Muscle layer of duodenum (tissue), 2 donors: ENCODE results near the gene BTNL3.
A peak's percentile ranks its signal among the peaks of the same experiment; 100 is the strongest.

ENCODE experiments used
- H3K27ac ChIP-seq: one replicate; pipeline ENCODE4 v1.7.0; 2013; ENCODE audit warnings: mild to moderate bottlenecking, low read length
- H3K27me3 ChIP-seq: one replicate; pipeline ENCODE4 v1.7.0; 2013; ENCODE audit warnings: low read depth, mild to moderate bottlenecking, control low read depth, low read length
- H3K36me3 ChIP-seq, 2 donors: one replicate each; pipeline ENCODE4 v1.7.0; 2013; ENCODE audit warnings: low read length in 2 of 2, control low read depth in 1 of 2, mild to moderate bottlenecking in 1 of 2; ENCODE audit not compliant: insufficient read depth in 2 of 2, control insufficient read depth in 1 of 2
- H3K4me1 ChIP-seq, 2 donors: one replicate each; pipeline ENCODE4 v1.7.0; 2013; ENCODE audit warnings: low read length in 2 of 2, mild to moderate bottlenecking in 2 of 2, control low read depth in 1 of 2, moderate library complexity in 1 of 2; ENCODE audit not compliant: insufficient read depth in 2 of 2, control insufficient read depth in 1 of 2
- H3K4me3 ChIP-seq, 2 donors: one replicate each; pipeline ENCODE4 v1.7.0; 2013; ENCODE audit warnings: low read length in 2 of 2, low read depth in 1 of 2, mild to moderate bottlenecking in 1 of 2
- H3K9me3 ChIP-seq, 2 donors: one replicate each; pipeline ENCODE4 v1.7.0; 2013; ENCODE audit warnings: low read length in 2 of 2, control low read depth in 1 of 2, mild to moderate bottlenecking in 1 of 2; ENCODE audit not compliant: control insufficient read depth in 1 of 2
- donor health status: healthy.

Gene BTNL3

GRCh38 chr5:181024245-181025064, 35.8 kb downstream of the BTNL3 start:
- H3K27ac ChIP-seq, result no peak overlapping the region
- H3K4me3 ChIP-seq, result peak overlapping the region in 1 of 2 donors; percentile 41
- no peaks in the 10 kb centered on the region for H3K4me1 ChIP-seq
- no peaks in the 10 kb centered on the region for H3K36me3 ChIP-seq
- H3K9me3 ChIP-seq, result peaks cover 6 to 42% of the 10 kb centered on the region in 2 donors
- no peaks in the 10 kb centered on the region for H3K27me3 ChIP-seq

- H3K9me3 ChIP-seq, result peaks cover 0 to 29% of the 10 kb centered on the region in 2 donors
Observed at GRCh38 chr5:181027452-181028031, 38.9 kb downstream of the BTNL3 start.

GRCh38 chr5:181028032-181028819, 39.6 kb downstream of the BTNL3 start:
- Histone ChIP-seq H3K27ac (no peak overlapping the region), H3K36me3 (no peaks in the 10 kb centered on the region), H3K9me3 (peaks cover 0 to 25% of the 10 kb centered on the region in 2 donors), H3K4me3 (no peak overlapping the region), H3K4me1 (no peaks in the 10 kb centered on the region), H3K27me3 (no peaks in the 10 kb centered on the region)

More at GRCh38 chr5:181027452-181028031, 38.9 kb downstream of the BTNL3 start:
- no peaks in the 10 kb centered on the region for H3K4me1 ChIP-seq
- no peak overlapping the region for H3K27ac ChIP-seq
- no peaks in the 10 kb centered on the region for H3K36me3 ChIP-seq
- no peaks in the 10 kb centered on the region for H3K27me3 ChIP-seq
- H3K4me3 ChIP-seq, result no peak overlapping the region

- Histone ChIP-seq H3K36me3 (no peaks in the 10 kb centered on the region), H3K9me3 (peaks cover 0 to 2% of the 10 kb centered on the region in 2 donors), H3K27ac (no peak overlapping the region), H3K27me3 (no peaks in the 10 kb centered on the region), H3K4me1 (no peaks in the 10 kb centered on the region), H3K4me3 (no peak overlapping the region)
Observed at GRCh38 chr5:181031716-181032115, 43.1 kb downstream of the BTNL3 start.

- H3K27me3 ChIP-seq, result no peaks in the 10 kb centered on the region
- H3K9me3 ChIP-seq, result no peaks in the 10 kb centered on the region
- H3K4me3 ChIP-seq, result no peak overlapping the region
- no peaks in the 10 kb centered on the region for H3K36me3 ChIP-seq
- H3K27ac ChIP-seq, result no peak overlapping the region
- no peaks in the 10 kb centered on the region for H3K4me1 ChIP-seq
Observed at GRCh38 chr5:181035991-181036815, 47.6 kb downstream of the BTNL3 start.

DNA sequence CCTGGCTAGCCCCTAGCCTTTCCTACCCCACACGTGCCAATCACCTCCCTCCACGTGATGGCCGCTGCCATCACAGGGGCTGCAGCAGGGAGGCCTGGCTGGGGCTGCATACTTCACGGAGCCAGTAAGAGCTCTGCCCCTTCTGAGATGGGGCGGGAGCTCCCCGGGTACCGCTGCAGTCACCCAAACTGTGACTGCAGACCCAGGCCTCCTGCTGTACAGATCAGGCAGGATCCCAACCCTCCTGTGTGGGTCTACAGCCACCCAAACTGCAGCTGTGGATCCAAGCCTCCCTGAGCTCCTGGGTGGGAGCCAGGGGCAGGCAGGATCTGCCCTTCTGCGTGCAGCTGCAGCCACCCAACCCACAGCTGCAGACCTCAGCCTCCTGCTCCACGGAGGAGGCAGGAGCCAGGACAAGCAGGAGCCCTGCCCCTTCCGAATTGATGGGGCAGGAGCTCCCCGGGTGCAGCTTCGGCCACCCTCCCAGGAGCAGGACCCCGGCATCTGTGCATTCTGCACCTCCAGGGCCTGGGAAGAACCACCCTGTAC, 48.2 kb downstream of the BTNL3 start:
- no peaks in the 10 kb centered on the region for H3K9me3 ChIP-seq
- no peaks in the 10 kb centered on the region for H3K27me3 ChIP-seq
- H3K4me3 ChIP-seq, result no peak overlapping the region
- H3K27ac ChIP-seq, result no peak overlapping the region
- no peaks in the 10 kb centered on the region for H3K4me1 ChIP-seq
- no peaks in the 10 kb centered on the region for H3K36me3 ChIP-seq

- H3K27me3 ChIP-seq, result no peaks in the 10 kb centered on the region
- no peaks in the 10 kb centered on the region for H3K4me1 ChIP-seq
- no peaks in the 10 kb centered on the region for H3K9me3 ChIP-seq
- H3K27ac ChIP-seq, result no peak overlapping the region
- H3K36me3 ChIP-seq, result no peaks in the 10 kb centered on the region
- no peak overlapping the region for H3K4me3 ChIP-seq
Observed at GRCh38 chr5:181037365-181037861, 48.8 kb downstream of the BTNL3 start.

DNA sequence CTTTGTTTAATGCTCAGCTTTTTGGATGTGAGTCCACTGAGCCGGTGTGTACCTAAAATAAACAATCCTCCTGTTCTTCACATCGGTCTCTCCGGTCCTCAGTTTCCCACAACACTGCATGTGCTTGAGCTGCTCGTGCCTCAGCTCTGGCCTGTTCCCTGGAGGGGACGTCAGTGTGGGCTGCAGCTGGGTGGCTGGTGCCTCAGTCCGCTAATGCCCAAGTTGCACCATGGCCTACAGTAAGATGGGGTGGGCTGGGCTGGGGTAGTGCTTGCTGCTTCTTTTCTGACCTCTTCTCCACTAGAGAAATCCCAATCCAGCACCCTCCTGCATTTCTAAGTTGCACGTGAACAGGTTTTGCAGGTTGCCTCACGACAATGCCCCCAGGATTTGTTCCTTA, 50.8 kb downstream of the BTNL3 start:
- no peaks in the 10 kb centered on the region for H3K27me3 ChIP-seq
- H3K4me1 ChIP-seq, result no peaks in the 10 kb centered on the region
- no peaks in the 10 kb centered on the region for H3K9me3 ChIP-seq
- no peaks in the 10 kb centered on the region for H3K36me3 ChIP-seq
- no peak overlapping the region for H3K27ac ChIP-seq
- no peak overlapping the region for H3K4me3 ChIP-seq

DNA sequence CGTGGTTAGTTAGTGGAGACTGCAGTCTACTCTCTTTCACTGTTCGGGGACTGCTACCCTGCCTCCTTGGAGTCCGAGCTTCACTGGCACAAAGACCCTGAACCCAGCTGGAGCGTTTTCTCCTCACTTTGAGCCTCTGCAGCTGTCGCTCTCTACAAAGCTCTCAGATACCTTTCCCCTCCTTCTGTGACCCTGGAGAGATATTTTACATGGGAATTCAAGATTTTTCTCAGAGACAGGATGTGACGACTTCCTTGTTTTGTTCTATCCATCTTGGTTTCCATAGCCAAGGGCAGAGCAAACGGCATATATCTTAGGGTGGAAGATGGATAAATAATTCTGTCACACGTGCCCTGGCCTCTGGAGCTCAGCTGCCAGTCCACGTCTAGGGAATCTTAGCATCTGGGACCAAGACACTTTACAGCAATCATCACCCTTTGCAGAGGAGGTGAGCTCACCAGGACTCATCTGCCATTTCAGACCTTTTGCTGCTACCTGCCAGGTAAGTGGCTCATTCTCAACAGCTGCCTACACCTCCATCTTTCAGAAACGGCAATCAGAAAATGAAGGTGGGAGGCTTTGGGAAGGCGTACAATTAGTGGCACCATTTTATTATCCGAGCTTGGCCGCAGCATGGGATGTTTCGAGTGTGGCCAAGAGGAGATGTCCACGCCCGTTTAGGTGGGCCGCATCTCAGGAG, 51.4 kb downstream of the BTNL3 start, which contains the start of gene BTNL9:
TSS of gene BTNL9 (plus strand) at position 336 of the 700 bp plus-strand sequence. CDS start 5,224 bp downstream, outside the sequence.
- Histone ChIP-seq H3K27ac (no peak within 1 kb of the TSS), H3K27me3 (peaks cover 4% of the 10 kb centered on the region), H3K4me3 (no peak within 1 kb of the TSS), H3K36me3 (no peaks in the 10 kb centered on the region), H3K4me1 (no peaks in the 10 kb centered on the region), H3K9me3 (no peaks in the 10 kb centered on the region)

DNA sequence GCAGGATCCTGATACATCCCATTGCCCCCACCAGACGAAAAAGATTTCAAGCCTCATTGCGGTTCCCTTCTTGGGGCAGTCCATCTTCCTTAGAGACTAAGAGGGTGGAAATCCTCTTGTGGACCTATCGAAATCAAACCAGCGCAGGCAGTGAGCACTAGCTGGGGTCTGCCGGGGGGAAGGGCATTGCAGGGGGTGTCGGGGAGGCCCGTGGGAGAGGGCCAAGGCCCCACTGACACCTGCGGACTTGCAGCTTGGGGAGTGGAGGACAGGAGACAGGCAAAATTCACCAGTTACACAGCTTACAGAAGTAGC, 51.9 kb downstream of the BTNL3 start:
- Histone ChIP-seq H3K27me3 (peaks cover 4% of the 10 kb centered on the region), H3K4me1 (no peaks in the 10 kb centered on the region), H3K36me3 (no peaks in the 10 kb centered on the region), H3K4me3 (no peak overlapping the region), H3K27ac (no peak overlapping the region), H3K9me3 (no peaks in the 10 kb centered on the region)
